ENCODE results near the gene ZNF830.

- no peak for TF ChIP-seq EZH2phosphoT487 (IDR thresholded peaks at IDR 0.05)
- no peak for TF ChIP-seq CTCF (IDR thresholded peaks at IDR 0.05)
These were observed 12.8 kb downstream of the ZNF830 start for GRCh38 chr17:34974179-34974578.
